GM21529 (cell line): ENCODE measurements around the gene DYNC2I2.
A peak's percentile ranks its signal among the peaks of the same experiment; 100 is the strongest.
"Not testable (repeated sequence)": the region's sequence is repeated elsewhere in the genome, so short reads cannot be mapped to it uniquely, and the experiment has no call there.

Experiments used
- ATAC-seq: cut with Tn5 transposase; IDR thresholded peaks from one replicate; pipeline ENCODE4 v1.9.1; 2021; ENCODE audit not compliant: unreplicated experiment

DYNC2I2 gene

GRCh38 chr9:128656416-128657343 lies at the start of gene DYNC2I2:
Gene DYNC2I2, minus strand, starts transcription at chr9:128656847. Its CDS starts 121 bp downstream, at chr9:128656726.
- ATAC-seq = peak; percentile 65

GRCh38 chr9:128706045-128706444 lies 49.4 kb upstream of the DYNC2I2 start:
- no peak for ATAC-seq

- ATAC-seq = no peak
Observed at GRCh38 chr9:128705051-128705965, 48.7 kb upstream of the DYNC2I2 start.

GRCh38 chr9:128704356-128704670 lies 47.7 kb upstream of the DYNC2I2 start:
- ATAC-seq = no peak

- ATAC-seq = no peak
Observed at GRCh38 chr9:128703616-128704355, 47.1 kb upstream of the DYNC2I2 start.

GRCh38 chr9:128702949-128703615 lies 46.4 kb upstream of the DYNC2I2 start:
- peak; percentile 22 for ATAC-seq

- peak; percentile 67 for ATAC-seq
Observed at GRCh38 chr9:128702445-128702948, 45.9 kb upstream of the DYNC2I2 start, which contains the start of gene PKN3. Gene PKN3, plus strand, starts transcription at chr9:128702503. Its CDS starts 413 bp downstream, at chr9:128702916.

GRCh38 chr9:128701227-128701854 lies 44.7 kb upstream of the DYNC2I2 start:
- no peak for ATAC-seq

- not testable (repeated sequence) for ATAC-seq
Observed at GRCh38 chr9:128699096-128699795, 42.6 kb upstream of the DYNC2I2 start.

GRCh38 chr9:128696923-128697707 lies 40.5 kb upstream of the DYNC2I2 start:
- ATAC-seq = no peak

- ATAC-seq = no peak
Observed at GRCh38 chr9:128694344-128694743, 37.7 kb upstream of the DYNC2I2 start.

- ATAC-seq = not testable (repeated sequence)
Observed at GRCh38 chr9:128693738-128694137, 37.1 kb upstream of the DYNC2I2 start.

- ATAC-seq = no peak
Observed at GRCh38 chr9:128690684-128691034, 34.0 kb upstream of the DYNC2I2 start.

GRCh38 chr9:128689820-128690683 lies 33.4 kb upstream of the DYNC2I2 start:
- ATAC-seq = no peak

GRCh38 chr9:128689293-128689774 lies 32.7 kb upstream of the DYNC2I2 start:
- ATAC-seq = peak; percentile 2

GRCh38 chr9:128688501-128689292 lies 32.0 kb upstream of the DYNC2I2 start, which contains the start of gene SET:
Gene SET, plus strand, starts transcription at chr9:128689222. Its CDS starts 361 bp downstream, at chr9:128689583.
- ATAC-seq = peak; percentile 62
